ENCODE results near the gene CDHR3. TPM values are rescaled to one million over a fixed set of nuclear protein-coding genes. Genes with fewer than 3 reads are reported as not detected.
"Not testable (repeated sequence)": the region's sequence is repeated elsewhere in the genome, so short reads cannot be mapped to it uniquely, and the experiment has no call there.

The CDHR3 gene
- polyA plus RNA-seq, 1 donor from 2014 or later = 2.9 TPM

DNA sequence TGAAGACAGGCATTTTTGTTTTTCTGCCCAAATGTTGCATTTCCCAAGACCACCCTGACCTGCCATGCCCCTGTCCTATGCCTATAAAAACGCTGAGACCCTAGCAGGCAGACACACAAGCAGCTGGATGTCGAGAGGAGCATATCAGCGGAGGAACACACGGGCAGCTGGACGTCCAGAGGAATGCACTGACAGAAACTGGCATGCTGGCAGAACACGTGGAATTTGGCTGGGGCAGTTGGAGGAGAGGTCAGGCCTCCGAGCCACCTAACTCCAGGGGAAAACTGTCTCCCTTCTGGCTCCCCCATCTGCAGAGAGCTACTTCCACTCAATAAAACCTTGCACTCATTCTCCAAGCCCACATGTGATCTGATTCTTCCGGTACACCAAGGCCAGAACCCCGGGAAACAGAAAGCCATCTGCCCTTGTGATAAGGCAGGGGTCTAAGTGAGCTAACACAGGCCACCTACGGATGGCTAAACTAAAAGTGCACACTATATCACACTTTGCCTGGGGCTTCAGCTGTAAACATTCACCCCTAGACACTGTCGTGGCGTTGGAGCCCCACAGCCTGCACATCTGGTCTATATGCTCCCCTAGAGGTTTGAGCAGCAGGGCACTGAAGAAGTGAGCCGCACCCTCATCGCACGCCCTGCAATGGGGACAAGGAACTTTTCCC, 10.0 kb upstream of the CDHR3 start:
- Histone ChIP-seq H3K27me3 (ENCODE audit: insufficient read depth, low read depth, low read length) (no peaks in the 10 kb centered on the region), H3K4me3 (ENCODE audit: low read length) (no peak overlapping the region), H4K20me1 (ENCODE audit: insufficient read depth) (no peaks in the 10 kb centered on the region), H3F3A (ENCODE audit: insufficient read depth, low read length, poor library complexity, severe bottlenecking) (no peaks in the 10 kb centered on the region), H2AFZ (ENCODE audit: low read depth, low read length) (no peak overlapping the region), H3K9ac (ENCODE audit: low read length) (no peak overlapping the region), H3K79me2 (replicated peaks; ENCODE audit: insufficient read depth, low read length) (no peaks in the 10 kb centered on the region), H3K9me3 (ENCODE audit: low read length) (no peaks in the 10 kb centered on the region), H3K36me3 (ENCODE audit: insufficient read depth, low read length) (no peaks in the 10 kb centered on the region), H3K9me2 (ENCODE audit: insufficient read depth, low read length) (no peaks in the 10 kb centered on the region), H3K4me2 (ENCODE audit: low read length) (no peak overlapping the region), H3K27ac (ENCODE audit: low read length) (no peak overlapping the region)
- TF ChIP-seq EZH2 (IDR thresholded peaks at IDR 0.05; ENCODE audit: borderline replicate concordance, insufficient read depth, low read length, poor library complexity, severe bottlenecking) = no peak
- TF ChIP-seq POLR2AphosphoS5 (IDR thresholded peaks at IDR 0.05) = no peak
- TF ChIP-seq, protein P1, sequence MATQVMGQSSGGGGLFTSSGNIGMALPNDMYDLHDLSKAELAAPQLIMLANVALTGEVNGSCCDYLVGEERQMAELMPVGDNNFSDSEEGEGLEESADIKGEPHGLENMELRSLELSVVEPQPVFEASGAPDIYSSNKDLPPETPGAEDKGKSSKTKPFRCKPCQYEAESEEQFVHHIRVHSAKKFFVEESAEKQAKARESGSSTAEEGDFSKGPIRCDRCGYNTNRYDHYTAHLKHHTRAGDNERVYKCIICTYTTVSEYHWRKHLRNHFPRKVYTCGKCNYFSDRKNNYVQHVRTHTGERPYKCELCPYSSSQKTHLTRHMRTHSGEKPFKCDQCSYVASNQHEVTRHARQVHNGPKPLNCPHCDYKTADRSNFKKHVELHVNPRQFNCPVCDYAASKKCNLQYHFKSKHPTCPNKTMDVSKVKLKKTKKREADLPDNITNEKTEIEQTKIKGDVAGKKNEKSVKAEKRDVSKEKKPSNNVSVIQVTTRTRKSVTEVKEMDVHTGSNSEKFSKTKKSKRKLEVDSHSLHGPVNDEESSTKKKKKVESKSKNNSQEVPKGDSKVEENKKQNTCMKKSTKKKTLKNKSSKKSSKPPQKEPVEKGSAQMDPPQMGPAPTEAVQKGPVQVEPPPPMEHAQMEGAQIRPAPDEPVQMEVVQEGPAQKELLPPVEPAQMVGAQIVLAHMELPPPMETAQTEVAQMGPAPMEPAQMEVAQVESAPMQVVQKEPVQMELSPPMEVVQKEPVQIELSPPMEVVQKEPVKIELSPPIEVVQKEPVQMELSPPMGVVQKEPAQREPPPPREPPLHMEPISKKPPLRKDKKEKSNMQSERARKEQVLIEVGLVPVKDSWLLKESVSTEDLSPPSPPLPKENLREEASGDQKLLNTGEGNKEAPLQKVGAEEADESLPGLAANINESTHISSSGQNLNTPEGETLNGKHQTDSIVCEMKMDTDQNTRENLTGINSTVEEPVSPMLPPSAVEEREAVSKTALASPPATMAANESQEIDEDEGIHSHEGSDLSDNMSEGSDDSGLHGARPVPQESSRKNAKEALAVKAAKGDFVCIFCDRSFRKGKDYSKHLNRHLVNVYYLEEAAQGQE (IDR thresholded peaks at IDR 0.05; ENCODE audit: borderline replicate concordance) = no peak
- TF ChIP-seq RAD21 (conservative IDR thresholded peaks at IDR 0.05) = no peak
- TF ChIP-seq SMC3 (conservative IDR thresholded peaks at IDR 0.05; ENCODE audit: poor library complexity) = no peak
- TF ChIP-seq TAF1 (IDR thresholded peaks at IDR 0.05; ENCODE audit: low read depth) = no peak
- TF ChIP-seq, protein P2, sequence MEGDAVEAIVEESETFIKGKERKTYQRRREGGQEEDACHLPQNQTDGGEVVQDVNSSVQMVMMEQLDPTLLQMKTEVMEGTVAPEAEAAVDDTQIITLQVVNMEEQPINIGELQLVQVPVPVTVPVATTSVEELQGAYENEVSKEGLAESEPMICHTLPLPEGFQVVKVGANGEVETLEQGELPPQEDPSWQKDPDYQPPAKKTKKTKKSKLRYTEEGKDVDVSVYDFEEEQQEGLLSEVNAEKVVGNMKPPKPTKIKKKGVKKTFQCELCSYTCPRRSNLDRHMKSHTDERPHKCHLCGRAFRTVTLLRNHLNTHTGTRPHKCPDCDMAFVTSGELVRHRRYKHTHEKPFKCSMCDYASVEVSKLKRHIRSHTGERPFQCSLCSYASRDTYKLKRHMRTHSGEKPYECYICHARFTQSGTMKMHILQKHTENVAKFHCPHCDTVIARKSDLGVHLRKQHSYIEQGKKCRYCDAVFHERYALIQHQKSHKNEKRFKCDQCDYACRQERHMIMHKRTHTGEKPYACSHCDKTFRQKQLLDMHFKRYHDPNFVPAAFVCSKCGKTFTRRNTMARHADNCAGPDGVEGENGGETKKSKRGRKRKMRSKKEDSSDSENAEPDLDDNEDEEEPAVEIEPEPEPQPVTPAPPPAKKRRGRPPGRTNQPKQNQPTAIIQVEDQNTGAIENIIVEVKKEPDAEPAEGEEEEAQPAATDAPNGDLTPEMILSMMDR (IDR thresholded peaks at IDR 0.05; ENCODE audit: poor library complexity, severe bottlenecking) = no peak
- no peak for TF ChIP-seq MXI1 (conservative IDR thresholded peaks at IDR 0.05; ENCODE audit: poor library complexity, severe bottlenecking)
- TF ChIP-seq EP300 (conservative IDR thresholded peaks at IDR 0.05; ENCODE audit: poor library complexity, severe bottlenecking) = no peak

- H3K9me3 ChIP-seq (ENCODE audit: low read length) = no peaks in the 10 kb centered on the region
- no peaks in the 10 kb centered on the region for H3K36me3 ChIP-seq (ENCODE audit: insufficient read depth, low read length)
- H2AFZ ChIP-seq (ENCODE audit: low read depth, low read length) = no peak overlapping the region
- no peak overlapping the region for H3K27ac ChIP-seq (ENCODE audit: low read length)
- no peak overlapping the region for H3K9ac ChIP-seq (ENCODE audit: low read length)
- no peaks in the 10 kb centered on the region for H3K9me2 ChIP-seq (ENCODE audit: insufficient read depth, low read length)
- no peak for TF ChIP-seq RAD21 (conservative IDR thresholded peaks at IDR 0.05)
- TF ChIP-seq, protein P2 (IDR thresholded peaks at IDR 0.05; ENCODE audit: poor library complexity, severe bottlenecking) = no peak
- TF ChIP-seq POLR2AphosphoS5 (IDR thresholded peaks at IDR 0.05) = no peak
- no peaks in the 10 kb centered on the region for H3K79me2 ChIP-seq (replicated peaks; ENCODE audit: insufficient read depth, low read length)
- H3K27me3 ChIP-seq (ENCODE audit: insufficient read depth, low read depth, low read length) = no peaks in the 10 kb centered on the region
- H3K4me3 ChIP-seq (ENCODE audit: low read length) = no peak overlapping the region
- H4K20me1 ChIP-seq (ENCODE audit: insufficient read depth) = no peaks in the 10 kb centered on the region
- H3F3A ChIP-seq (ENCODE audit: insufficient read depth, low read length, poor library complexity, severe bottlenecking) = no peaks in the 10 kb centered on the region
- H3K4me2 ChIP-seq (ENCODE audit: low read length) = no peak overlapping the region
Measured at GRCh38 chr7:105954711-105955110, 8.4 kb upstream of the CDHR3 start.

GRCh38 chr7:105955651-105956466, 7.2 kb upstream of the CDHR3 start:
- H3F3A ChIP-seq (ENCODE audit: insufficient read depth, low read length, poor library complexity, severe bottlenecking); H3K4me2 ChIP-seq (ENCODE audit: low read length): not testable (repeated sequence)

More at GRCh38 chr7:105955651-105956466, 7.2 kb upstream of the CDHR3 start:
- H3K4me3 ChIP-seq (ENCODE audit: low read length); H3K36me3 ChIP-seq (ENCODE audit: insufficient read depth, low read length); H4K20me1 ChIP-seq (ENCODE audit: insufficient read depth); H3K27ac ChIP-seq (ENCODE audit: low read length); H2AFZ ChIP-seq (ENCODE audit: low read depth, low read length); H3K9me2 ChIP-seq (ENCODE audit: insufficient read depth, low read length); H3K9ac ChIP-seq (ENCODE audit: low read length); H3K9me3 ChIP-seq (ENCODE audit: low read length); H3K79me2 ChIP-seq (replicated peaks; ENCODE audit: insufficient read depth, low read length); H3K27me3 ChIP-seq (ENCODE audit: insufficient read depth, low read depth, low read length): not testable (repeated sequence)
